Glomerular visceral epithelial cell (primary cell): ENCODE measurements around the gene AKR1C1.
"Not testable (repeated sequence)": the region's sequence is repeated elsewhere in the genome, so short reads cannot be mapped to it uniquely, and the experiment has no call there.

Source experiments
- DNase-seq: peaks from one replicate; pipeline ENCODE4 v3.0.0-alpha.2; 2016; ENCODE audit errors: extremely low spot score

AKR1C1 gene

DNA sequence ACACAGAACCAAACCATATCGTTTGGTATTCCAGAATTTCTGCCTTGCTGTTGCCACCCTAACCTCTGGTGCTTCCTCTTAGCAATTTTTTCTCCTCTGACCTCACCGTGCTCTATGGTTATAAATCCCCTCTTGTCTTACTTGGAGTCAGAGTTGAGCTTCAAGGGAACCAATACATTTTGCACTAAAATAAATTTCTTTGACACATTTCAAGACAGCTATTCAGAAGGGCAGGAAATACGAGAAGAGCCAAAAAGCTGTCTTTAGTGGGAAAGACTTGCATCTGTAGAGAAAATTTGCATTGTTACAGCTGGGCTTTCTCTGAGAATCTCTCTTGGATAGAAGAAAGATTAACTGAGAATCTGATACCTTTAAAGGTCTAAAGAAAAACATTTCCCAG, 54.9 kb downstream of the AKR1C1 start:
- no peak for DNase-seq

DNA sequence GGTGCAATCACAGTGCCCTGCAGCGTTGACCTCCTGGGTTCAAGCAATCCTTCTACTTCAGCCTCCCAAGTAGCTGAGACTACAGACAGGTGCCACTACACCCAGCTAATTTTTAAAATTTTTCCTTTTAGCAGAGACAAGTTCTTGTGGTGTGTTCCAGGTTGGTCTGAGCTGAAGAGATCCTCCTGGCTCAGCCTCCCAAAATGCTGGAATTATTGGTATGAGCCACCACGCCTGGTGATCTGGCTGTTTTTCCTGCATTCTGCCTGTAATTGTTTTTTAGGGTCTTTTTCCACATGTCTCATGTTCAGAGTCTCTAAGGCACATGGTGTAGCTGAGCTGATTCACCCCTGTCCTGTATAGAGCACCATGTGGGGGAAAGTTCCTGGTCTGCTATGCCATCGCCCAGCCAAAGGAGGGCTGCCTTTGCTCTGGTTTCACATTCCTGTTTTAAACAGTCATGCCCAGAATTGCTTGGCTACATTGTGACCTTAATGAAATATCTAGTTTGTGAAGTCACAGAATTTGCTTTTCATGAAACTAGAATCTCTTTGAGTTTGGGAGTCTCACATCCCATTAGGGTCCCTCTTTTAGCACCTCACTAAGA, 55.6 kb downstream of the AKR1C1 start:
- DNase-seq = peak; percentile 45

DNA sequence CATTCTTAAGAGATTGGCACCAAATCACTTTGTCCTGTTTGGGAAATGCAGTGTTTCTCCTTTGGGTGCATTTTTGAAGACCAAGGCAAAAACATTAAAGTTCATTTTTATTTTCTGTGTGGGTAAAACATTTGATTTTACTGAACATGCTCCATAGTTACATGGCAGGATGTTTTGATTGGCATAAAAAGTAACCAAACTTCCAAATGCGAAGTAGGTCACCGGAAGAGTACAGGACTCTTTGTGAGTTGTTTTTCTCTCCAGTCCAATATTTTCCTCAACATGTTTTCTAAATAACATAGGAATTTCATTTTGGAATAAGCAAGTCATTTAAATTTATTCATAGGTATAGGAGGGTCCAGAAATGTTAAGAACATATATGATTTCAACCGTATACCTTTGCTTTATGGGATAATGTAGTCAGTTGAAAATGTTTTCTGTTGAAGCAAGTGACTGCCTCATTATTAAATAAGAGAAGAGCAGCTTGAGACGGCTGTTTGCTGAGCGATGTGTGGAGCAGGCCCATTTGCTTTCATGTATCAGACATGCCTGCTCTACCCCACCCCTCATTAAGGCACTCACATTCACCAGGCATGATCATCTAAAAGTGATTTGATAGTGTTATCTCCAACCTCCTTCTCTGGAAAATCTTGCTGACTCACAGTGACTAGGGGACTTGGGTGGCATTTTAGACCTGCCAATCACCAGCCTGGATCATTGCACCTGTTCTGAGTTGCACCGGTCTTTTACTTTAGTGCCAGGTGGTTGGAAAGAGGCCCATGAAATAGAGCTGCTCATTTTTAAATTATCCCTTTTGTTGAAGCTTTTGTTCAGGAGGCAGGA, 56.8 kb downstream of the AKR1C1 start:
- not testable (repeated sequence) for DNase-seq

DNA sequence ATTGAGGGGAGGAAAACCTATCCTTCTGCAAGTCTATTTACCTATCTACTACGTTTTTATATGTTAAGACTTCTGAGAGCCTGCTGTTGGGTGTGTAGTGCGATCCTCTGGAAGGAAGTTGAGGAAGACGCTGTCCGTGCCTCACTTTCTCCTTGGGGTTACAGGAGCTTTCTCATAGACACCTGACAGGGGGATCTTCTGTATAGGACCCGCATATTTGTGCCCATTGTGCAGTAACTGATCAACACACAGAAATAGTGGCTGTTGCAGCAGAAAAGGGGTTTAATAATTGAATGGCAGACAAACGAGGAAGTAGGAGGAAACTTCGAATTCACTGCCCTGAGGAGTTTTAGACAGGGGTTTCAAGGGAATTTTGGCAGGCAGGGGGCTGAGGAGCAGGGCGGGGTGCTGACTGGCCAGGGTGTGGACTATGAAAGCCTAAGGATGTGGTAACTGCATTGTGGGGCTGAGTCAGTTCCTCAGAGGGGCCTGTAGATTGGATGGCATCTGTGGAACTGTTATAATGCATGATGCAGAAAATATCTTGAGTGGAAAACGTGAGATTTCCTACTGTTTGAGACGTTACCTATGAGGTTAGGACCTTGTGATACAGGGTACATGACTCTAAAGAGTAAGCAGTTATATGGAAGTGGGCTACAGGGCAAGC, 58.5 kb downstream of the AKR1C1 start:
- not testable (repeated sequence) for DNase-seq

DNA sequence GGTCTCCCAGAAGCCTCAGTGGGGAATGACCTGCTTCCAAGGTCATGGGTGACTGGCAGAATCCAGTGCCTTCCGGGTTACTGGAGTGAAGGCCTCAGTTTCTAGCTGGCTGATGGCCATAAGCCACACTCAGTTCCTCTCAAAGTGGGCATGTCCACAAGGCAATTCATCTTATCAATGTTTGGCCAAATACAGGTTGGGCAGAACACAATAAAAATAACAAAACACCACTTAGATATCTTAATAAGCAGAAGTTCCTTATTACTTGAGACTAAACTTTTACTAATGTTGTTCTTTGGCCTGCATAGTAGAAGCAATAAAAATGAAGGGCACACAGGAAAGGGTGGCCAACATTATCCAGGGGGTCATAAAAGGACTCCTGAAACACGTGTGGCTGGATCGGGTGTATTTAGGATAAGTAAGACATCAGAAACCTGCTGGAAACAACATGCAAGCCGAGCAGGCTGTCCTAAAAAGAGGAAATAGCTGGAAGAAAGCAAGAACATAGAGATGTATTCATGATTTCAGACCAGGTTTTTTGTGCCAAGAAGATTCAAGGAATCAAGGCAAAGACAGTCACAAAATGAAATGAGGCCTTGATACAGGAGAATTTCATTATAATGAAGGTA, 60.1 kb downstream of the AKR1C1 start:
- no peak for DNase-seq

DNA sequence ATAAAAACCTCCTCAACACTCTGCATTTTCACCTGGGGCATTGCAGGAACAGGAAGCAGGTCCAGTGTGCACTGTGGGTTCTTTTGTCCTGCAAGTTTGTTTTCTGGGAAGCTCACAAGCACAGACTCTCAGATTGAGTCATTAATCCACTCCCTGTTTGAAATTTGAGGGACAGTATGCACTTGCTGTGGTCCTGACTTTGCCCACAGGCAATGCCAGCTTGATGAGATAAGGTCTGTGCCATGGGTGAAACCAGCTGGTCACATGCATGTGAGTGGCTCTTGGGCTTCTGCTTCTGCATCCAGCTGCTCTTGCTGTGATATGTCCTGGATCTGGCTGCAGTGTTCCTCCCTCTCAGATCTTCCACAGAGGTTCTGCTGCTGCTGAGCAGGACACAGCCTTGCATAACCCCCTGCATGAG, 62.3 kb downstream of the AKR1C1 start:
- DNase-seq = peak; percentile 17

DNA sequence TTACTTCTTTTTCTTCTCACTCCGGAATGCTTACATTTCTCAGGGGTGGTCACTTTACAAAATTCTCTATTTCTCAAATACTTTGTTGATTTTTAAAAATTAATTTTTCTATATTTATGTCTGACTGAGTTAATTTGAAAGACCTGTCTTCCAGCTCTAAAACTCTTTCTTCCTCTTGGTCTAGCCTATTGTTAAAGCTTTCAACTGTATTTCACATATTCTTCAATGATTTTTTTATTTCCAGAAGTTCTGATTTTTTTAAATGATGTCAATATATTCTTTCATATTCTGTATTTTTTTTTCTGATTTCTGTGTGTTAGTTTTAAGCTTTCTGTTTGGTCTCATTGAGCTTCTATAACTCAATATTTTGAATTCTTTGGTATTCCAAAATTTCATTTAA, 67.8 kb downstream of the AKR1C1 start:
- no peak for DNase-seq

DNA sequence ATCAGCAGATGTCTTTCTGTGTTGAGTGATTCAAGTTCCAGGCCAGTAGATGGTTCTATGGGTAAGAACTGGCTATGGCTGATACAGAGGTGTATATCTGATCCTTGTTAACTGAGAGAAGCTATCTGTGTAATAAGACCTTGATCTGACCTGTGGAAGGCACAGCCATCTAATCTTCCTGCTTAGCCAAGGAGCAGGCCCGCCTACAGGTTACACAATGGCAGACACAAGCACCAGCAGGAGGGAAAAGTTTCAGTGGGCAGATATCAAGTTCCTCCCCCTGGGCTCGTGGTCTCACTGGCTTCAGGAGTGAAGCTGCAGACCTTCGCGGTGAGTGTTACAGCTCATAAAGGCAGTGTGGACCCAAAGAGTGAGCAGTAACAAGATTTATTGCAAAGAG, 68.4 kb downstream of the AKR1C1 start:
- DNase-seq = not testable (repeated sequence)

DNA sequence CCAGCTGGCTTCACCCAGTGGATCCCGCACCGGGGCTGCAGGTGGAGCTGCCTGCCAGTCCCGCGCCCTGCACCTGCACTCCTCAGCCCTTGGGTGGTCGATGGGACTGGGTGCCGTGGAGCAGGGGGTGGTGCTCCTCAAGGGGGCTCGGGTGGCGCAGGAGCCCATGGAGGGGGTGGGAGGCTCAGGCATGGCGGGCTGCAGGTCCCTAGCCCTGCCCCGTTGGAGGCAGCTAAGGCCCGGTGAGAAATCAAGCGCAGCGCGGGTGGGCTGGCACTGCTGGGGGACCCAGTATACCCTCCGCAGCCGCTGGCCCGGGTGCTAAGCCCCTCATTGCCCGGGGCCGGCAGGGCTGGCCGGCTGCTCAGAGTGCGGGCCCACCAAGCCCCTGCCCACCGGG, 69.2 kb downstream of the AKR1C1 start:
- not testable (repeated sequence) for DNase-seq
